Activated gamma-delta T cell treated with Interleukin-2 at 50 U/mL for 16 hours (primary cell): ENCODE data around the gene ANKRD18B.
A peak's percentile ranks its signal among the peaks of the same experiment; 100 is the strongest.
"Not testable (repeated sequence)": the region's sequence is repeated elsewhere in the genome, so short reads cannot be mapped to it uniquely, and the experiment has no call there.

Experiments
- DNase-seq: peaks from one replicate; pipeline ENCODE4 v3.0.0-alpha.2; 2020

Gene ANKRD18B

DNA sequence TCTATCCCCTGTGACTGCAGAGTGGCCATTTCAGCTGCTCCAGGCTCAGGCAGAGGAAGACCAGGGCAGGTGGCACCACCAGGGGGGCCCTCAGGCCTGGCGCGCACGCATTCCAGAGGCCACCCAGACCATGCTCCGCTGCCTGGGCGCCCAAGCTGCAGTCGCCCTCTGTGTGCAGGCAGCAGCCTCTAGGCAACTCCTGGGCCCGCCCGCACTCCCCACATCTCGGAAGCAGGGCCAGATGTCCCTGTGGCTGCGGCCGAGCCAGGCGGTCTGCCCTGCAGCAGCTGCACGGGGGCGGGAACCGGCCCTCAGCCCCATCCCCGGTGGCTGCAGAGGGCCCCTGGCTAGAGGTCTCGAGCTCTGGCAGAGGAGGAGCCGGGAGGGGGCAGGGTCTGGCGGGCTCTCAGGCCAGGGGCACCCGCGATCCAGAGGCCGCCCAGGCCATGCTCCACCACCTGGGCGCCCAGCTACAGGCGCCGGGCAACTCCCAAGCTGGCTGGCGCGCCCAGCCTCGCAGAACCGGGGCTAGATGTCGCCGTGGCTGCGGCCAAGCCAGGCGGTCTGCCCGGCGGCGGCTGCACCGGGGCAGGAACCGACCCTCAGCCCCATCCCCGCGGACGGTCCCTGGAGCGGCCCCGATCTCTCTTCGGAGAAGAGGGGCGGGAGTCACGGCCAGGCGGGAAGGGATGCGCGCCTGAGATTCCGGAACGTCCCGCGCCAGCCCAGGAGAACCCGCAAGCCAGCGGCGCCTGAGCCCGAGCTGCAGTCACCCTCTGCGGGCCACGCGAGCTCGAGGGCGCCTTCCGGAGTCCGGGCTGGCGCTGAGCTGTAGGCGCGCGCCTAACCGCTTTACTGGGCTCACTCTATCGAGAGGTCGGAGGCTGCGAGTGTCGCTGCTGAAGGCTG lies at the start of gene ANKRD18B:
Gene ANKRD18B (plus strand): TSS at position 855 of the 909 bp plus-strand sequence. CDS start 239 bp downstream, outside the sequence.
- DNase-seq: peak; percentile 24

DNA sequence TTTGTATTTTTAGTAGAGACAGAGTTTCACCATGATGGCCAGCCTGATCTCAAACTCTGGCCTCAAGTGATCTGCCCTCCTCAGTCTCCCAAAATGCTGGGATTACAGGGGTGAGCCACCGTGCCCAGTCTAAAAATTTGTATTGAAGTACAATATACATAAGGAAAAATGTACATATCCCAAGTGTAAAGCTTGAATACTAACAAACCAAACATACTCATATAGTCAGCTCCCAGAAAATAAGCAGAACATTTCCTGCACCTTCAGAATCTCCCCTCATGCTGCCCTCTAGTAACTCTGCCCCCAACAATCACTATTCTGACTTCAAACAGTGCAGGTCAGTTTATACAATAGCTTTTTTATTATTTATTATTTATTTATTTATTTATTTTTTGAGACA lies 48.7 kb upstream of the ANKRD18B start:
- no peak for DNase-seq

DNA sequence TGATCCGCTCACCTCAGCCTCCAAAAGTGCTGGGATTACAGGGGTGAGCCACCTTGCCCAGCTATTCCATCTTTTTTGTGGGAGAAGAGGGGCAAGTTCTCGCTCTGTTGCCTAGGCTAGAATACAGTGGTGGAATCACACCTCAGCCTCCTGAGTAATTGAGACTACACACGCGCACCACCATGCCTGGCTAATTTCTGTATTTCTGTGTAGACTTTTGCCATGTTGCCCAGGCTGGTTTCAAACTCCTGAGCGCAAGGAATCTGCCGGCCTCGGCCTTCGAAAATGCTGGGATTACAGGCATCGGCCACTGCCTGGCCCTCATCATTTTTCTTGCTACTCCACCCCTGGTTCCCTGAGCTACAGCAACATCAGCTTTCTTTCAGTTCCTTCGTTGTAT lies 47.5 kb upstream of the ANKRD18B start:
- DNase-seq: no peak

DNA sequence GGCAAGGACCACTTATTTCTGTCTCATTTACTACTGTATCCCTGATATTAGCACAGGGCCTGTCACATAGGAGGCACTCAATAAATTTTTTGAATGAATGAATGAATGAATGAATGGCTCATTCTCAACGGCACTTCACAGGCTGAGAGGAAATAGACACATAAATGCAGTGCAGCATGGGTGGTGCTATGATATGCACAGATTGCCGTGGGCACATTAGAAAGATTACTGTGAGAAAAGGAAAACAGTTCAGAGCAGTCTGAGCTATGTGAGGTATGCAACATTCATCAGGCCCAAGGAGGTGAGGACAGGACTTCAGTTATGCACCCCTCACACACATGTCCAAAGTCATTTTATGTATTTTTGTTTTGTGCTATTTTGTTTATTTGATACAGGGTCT lies 43.9 kb upstream of the ANKRD18B start:
- DNase-seq: no peak

DNA sequence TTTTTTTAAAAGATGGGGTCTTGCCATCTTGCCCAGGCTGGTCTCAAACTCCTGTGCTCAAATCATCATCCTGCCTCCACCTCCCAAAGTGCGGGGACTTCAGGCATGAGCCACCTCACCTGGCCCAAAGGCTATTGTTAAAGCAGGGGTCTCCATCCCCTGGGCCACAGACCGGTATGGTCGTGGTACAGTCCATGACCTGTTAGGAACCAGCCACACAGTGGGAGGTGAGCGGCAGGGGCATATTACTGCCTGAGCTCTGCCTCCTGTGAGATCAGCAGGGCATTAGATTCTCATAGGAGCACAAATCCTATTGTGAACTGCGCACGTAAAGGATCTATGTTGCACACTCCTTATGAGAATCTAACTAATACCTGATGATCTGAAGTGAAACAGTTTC lies 43.1 kb upstream of the ANKRD18B start:
- no peak for DNase-seq

DNA sequence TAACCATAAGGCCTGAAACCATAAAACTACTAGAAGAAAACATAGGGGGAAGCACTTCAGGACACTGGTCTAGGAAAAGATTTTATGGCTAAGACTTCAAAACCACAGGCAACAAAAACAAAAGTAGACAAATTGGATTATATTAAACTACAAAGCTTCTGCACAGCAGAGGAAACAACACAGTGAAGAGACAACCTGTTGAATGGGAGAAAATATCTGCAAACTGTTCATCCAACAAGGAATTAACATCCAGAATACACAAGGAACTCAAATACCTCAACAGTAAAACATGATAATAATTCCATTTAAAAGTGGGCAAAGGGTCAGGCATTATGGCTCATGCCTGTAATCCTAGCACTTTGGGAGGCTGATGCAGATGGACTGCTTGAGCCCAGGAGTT lies 38.7 kb upstream of the ANKRD18B start:
- not testable (repeated sequence) for DNase-seq

DNA sequence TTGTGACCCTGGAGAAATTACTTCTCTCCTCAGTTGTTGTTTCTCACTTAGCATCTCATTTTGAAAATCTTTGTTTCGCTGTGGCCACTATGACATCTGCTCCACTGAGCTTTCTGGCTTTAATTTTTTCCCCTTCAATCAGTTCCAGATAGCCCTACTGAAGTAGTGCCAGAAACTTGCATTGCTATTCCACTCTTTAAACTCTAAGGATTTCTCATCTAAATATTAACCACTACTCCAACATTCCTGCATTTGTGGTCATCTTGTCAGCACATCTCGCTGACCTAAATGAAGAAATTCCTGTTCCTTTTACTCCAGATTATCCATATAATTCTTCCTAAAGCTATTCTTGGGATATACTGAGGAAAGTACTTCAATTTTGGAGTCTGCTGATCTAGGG lies 35.0 kb upstream of the ANKRD18B start:
- no peak for DNase-seq

DNA sequence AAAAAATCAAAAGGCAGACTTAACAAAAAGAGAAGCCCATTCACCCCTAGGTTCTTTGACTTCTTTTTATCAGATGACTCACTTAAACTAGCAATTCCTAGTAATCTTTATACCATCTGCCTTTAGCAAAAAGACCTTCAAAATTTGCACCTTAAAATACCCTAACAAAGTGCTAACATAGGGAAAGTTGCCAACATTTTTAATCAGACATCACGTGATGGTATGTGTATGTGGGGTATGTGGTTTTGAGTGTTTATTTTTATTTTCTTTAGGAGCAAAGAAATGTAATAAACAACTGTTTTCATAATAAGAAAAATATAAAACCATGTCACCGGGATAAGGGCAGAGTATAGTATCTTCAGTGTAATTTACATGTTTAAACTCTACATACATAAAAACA lies 30.2 kb upstream of the ANKRD18B start:
- DNase-seq: not testable (repeated sequence)

DNA sequence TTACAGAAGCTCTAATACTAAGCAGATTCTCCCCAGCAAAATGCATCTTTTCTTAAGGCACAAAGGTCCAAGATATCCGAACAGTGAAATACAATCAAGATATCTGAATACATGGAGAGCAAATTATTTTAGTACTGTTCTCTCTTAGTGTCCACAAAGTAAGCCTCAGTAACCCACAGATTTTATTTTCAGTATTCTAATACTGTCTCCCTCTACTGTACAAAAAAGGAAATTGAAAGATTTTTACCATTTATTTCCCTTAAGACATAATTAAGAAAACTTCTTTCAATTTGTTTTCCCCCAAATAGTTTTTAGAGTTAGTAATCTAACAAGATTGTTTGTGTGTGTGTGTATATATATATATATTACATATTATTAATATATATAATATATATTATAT lies 25.7 kb upstream of the ANKRD18B start:
- no peak for DNase-seq

DNA sequence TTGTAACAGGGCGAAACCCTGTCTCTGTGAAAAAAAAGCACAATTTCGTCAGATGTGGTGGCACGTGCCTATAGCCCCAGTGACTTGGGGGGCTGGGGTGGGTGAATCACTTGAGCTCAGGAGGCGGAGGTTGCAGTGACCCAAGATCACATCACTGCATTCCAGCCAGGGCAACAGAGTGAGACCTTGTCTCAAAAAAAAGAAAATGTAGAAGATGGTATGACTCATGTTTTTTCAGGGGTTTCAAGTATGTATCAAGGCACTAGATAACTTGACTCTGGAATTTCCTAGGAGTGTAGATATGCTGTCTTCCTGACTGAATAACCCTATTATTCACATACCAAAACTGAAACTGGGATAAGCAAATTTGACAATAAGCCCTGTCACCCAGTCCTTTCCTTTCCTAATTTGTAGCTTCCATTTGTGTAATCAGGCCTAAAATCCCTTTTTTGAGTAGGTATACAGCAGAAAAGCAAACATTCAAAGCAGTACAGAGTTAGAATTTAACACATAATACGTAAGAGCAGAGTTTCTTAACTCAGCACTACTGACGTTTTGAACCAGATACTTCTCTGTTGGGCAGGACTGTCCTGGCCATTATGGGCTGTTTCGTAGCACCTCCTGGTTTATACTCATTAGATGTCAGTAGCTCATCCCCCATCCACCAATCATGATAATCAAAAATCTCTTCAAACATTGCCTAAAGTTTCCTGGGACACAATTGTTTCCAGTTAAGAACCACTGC lies 17.3 kb upstream of the ANKRD18B start:
- DNase-seq: no peak

DNA sequence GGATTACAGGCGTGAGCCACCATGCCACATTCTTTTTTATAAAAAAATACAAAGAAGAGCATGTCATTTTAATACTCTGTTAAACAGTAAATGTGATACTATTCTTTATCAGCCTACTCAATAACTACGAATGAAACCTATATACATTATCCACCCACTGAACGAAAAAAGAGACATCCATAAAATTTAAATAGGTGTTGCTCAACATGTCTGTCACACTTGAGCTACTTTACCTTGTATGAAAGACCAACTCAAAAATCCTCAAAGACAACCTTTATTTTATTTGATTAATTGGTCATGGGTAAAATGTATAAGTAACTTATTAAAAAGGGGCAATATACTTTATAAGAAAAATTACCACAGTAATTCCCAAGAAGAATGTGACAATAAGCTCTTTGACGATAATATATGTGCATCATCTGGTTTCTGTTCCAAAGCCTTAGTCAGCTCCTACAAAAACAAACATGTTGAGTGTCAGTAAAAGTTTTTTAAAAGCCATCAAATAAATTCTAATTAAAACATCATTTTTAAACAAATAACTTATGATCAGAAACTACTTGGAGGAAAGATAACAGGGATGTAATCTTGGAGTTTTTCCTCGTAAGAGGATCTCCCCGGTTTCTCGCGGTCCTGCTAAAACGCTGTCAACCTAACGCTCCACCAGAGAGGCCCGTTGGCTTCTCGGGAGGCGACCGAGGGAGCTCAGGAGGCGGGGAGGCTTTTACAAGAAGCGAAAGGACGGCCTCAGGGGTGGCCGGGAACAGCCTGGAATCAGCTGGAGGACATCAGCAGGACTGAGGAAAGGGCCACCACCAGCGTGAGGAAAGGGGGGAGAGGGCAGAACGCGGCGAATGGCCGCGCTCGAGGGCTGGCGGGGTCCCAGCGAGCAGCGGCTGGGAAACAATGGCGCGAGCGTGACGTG lies 13.5 kb upstream of the ANKRD18B start:
- peak; percentile 17 for DNase-seq

DNA sequence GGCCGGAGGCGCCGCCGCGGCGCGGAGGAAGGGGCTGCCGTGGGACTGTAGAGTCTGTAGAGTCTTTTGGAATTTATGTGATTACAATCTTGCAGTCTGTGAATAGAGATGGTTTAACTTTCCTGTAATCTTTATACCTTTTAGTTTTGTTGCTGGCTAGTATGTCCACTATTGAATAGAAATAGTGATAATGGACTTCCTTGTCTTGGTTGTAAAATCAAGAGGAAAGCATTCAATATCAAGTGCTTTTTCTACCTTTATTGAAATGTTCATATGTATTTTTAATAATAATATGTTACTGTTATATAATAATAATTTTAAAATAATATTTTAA lies 12.9 kb upstream of the ANKRD18B start:
- DNase-seq: not testable (repeated sequence)

DNA sequence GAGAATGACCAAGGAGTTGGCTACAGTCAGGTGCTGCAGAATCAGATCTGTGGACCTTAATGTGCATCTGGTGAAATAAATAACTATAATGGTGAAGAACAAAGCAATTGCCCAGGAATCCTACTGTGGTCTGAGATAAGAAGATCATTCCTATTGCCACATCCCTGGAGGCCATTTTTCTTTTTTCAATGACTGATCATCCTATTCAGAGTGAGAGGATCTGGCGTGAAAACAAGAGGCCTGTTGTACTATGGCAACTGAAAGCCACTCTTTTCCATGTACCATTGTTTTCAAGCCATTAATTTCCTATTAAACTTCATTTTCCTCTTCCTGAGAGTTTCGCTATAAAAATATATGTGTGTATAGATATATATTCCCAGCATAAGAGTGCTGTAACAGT lies 11.5 kb upstream of the ANKRD18B start:
- DNase-seq: not testable (repeated sequence)

DNA sequence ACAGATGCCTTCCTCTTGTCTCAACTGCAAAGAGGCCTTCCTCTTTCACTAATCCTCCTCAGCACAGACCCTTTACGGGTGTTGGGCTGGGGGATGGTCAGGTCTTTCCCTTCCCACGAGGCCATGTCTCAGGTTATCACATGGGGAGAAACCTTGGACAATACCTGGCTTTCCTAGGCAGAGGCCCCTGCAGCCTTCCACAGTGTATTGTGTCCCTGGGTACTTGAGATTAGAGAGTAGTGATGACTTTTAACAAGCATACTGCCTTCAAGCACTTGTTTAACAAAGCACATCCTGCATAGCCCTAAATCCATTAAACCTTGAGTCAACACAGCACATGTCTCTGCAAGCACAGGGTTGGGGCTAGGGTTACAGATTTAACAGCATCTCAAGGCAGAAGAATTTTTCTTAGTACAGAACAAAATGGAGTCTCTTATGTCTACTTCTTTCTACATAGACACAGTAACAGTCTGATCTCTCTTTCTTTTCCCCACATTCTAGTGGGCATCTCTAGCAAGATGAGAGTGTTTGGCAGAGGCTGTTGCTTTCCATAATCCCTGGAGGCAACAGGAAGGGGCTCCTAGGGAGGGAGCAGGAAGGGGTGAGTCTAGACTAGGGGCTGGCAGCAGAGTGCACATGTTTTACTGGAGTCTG lies 8.6 kb upstream of the ANKRD18B start:
- DNase-seq: not testable (repeated sequence)

DNA sequence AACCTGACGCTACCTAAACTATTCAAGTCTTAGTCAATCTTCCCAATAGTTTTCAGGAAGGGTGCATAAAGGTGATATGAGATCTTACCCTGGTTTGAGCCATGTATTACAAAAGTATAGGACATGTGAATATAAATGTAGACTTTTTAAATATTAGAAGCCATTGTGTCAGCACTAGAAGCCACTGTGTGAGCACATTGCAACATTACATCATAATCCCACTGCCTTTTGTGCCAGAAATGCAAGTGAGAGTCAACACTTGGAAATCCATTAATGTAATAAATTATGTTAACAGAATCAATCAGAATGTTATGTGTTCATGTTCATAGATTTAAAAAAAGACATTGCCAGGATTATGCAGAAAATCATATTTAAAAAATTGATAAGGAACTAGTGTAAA lies 7.7 kb upstream of the ANKRD18B start:
- DNase-seq: not testable (repeated sequence)

DNA sequence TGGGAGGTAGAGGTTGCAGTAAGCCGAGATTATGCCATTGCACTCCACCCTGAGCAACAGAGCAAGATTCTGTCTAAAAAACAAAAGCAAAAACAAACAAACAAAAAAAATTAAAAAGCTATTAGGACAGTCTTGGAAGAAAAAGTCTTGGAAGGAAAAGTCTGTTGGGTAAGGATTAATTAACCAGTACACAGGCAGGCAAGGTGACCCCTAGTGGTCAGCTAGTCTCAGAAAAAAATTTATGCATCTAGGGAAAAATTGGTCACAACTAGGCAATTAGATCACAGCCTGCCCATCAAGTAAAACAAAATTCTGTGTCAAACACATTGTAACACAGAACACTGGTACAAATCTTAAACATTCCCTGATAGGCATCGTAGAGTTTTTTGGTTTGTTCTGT lies 6.7 kb upstream of the ANKRD18B start:
- no peak for DNase-seq

DNA sequence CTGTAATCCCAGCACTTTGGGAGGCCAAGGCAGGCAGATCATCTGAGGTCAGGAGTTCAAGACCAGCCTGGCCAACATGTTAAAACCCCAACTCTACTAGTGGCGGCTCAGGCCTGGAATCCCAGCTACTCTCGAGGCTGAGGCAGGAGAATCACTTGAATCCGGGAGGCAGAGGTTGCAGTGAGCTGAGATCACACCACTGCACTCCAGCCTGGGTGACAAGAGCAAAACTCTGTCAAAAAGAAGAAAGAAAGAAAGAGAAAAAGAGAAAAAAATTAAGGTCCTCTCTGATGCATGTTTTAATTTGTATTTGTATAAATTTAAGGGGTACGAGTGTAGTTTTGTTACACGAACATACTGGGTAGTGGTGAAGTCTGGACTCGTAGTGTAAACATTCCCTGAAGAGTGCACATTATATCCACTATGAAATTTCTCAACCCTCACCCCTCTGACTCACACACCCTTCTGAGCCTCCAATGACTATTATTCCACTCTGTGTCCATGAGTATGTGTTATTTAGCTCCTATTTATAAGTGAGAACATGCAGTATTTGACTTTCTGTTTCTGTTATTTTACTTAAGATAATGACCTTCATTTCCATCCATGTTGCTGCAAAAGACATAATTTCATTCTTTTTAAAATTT lies 6.0 kb upstream of the ANKRD18B start:
- DNase-seq: not testable (repeated sequence)

DNA sequence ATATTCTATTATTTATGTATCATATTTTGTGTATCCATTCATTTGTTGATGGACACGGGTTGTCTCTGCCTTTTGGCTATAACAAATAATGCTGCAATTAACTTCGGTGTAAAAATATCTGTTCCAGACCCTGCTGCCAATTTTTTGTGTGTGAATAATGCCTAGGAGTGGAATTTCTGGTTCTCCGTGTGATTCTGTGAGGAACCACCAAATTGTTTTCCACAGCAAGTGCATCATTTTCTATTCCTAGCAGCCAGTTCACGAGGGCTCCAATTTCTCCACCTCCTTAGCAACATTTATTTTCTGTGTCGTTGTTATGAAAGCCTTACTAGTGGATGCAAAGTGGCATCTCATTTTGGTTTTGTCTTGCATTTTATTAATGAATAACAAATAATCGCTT lies 2.2 kb upstream of the ANKRD18B start:
- DNase-seq: not testable (repeated sequence)

DNA sequence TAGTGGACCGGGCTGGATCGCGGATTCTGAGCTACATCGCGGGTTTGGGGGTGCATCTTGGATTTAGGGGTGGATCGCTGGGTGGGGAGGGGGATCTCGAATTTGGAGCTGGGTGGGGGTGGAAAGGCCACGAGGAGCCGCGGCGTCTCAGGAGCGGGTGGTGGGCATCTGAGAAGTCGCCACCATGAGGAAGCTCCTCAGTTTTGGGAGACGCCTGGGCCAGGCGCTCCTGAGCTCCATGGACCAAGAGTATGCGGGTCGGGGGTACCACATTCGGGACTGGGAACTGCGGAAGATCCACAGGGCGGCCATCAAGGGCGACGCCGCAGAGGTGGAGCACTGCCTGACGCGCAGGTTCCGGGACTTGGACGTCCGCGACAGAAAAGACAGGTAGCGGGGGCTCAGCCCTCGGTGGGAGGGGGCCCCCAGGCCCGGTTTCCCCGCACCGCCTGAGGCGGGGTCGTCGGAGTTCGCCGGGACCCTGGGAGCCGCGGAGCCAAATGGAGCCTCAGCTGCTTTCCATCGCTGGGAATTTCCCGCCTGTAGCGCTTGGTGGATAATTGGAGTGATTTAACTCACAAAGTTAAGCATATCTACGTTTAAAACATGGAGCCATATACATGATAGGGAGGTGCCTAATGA lies 376 bp downstream of the ANKRD18B start:
- DNase-seq: no peak

DNA sequence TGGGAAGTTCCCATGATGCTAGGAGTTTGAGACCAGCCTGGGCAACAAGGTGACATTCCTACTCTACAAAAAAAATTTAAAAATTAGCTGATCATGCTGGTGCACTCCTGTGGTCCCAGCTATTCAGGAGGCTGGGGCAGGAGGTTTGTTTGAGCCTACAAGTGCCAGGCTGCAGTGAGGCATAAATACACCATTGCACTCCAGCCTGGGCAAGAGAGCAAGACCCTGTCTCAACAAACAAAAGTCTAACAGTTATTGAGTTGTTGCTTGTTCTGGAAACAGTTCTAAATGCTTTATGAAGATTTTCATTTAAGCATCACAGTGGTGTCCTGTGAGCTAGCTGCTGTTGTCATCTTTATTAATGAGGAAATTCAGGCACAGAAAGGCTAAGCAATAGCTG lies 4.0 kb downstream of the ANKRD18B start:
- DNase-seq: not testable (repeated sequence)

DNA sequence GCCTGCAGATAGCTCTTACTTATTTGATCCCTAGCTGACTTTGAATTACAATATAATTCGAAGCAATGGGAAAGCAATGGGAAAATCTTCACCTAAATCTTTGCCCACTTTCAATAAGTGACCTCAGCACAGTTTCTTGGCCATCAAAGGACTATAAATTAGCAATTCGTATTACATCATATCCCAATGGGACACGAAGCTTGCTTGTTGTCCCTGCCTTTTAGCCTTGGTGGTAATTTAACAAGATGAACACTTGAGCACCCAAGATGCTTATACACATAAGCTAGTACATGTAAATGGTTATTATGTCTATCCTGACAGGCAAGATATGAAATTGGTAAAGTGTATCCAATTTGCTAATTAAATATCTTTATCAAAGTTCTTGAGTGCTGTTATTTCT lies 9.9 kb downstream of the ANKRD18B start:
- not testable (repeated sequence) for DNase-seq
